C4-2B (cell line): ENCODE data around the gene SUPT4H1.

Experiments
- ZFX ChIP-seq: fragments of 450-650 bp; IDR thresholded peaks from 2 replicates; pipeline ENCODE4 v1.6.1; 2017
- TF ChIP-seq, protein P1 (sequence below): fragments of 450-650 bp; conservative IDR thresholded peaks from 2 replicates; pipeline ENCODE4 v1.5.1; 2017; ENCODE audit warnings: mild to moderate bottlenecking

DNA sequence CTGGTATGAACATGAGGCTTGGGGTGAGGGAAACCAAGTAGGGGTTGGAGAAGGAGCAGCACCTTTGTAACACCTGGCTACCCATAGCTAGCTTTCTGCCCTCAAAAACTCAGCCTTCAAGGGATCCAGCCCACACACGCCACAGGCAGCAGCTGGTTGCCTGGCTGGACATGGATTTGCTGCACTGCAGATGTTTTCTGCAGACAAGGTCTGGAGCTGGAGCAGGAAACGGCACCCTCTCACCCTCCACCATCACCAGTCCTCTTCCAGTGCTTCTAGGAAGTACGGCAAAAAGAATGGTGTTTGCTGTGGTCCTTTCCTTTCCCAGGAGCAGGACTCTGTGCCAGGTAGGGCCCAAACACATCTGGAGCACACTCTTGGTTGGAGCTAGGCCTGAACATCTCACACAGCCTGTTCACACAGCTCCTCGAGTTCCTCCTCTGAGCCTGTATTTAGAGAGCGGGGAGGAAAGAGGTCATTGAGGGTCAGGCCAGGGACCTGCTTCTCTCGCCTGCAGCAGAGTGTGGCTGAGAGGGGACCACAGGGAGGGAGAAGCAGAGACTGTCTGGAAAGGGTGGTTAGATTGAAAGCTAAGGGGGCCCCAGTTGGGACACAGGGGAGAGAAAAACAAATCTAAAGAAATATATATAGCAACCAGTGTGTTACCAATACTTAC lies 2.7 kb upstream of the SUPT4H1 start:
- TF ChIP-seq, protein P1, sequence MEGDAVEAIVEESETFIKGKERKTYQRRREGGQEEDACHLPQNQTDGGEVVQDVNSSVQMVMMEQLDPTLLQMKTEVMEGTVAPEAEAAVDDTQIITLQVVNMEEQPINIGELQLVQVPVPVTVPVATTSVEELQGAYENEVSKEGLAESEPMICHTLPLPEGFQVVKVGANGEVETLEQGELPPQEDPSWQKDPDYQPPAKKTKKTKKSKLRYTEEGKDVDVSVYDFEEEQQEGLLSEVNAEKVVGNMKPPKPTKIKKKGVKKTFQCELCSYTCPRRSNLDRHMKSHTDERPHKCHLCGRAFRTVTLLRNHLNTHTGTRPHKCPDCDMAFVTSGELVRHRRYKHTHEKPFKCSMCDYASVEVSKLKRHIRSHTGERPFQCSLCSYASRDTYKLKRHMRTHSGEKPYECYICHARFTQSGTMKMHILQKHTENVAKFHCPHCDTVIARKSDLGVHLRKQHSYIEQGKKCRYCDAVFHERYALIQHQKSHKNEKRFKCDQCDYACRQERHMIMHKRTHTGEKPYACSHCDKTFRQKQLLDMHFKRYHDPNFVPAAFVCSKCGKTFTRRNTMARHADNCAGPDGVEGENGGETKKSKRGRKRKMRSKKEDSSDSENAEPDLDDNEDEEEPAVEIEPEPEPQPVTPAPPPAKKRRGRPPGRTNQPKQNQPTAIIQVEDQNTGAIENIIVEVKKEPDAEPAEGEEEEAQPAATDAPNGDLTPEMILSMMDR: no peak
- TF ChIP-seq ZFX: no peak
